Activated naive CD8-positive, alpha-beta T cell treated with anti-CD3 and anti-CD28 coated beads, Interleukin-2, amount 10 ng/mL, durations not matched to agents 7 days and 5 days (primary cell): ENCODE results near the gene PHOSPHO2. TPM values are rescaled to one million over a fixed set of nuclear protein-coding genes. Genes with fewer than 3 reads are reported as not detected.
A peak's percentile ranks its signal among the peaks of the same experiment; 100 is the strongest.
"Not testable (repeated sequence)": the region's sequence is repeated elsewhere in the genome, so short reads cannot be mapped to it uniquely, and the experiment has no call there.

ENCODE experiments used
- ATAC-seq: fragments of 150-1000 bp; cut with Tn5 transposase; one replicate; pipeline ENCODE4 v1.10.0; 2021; ENCODE audit warnings: low read depth, moderate library complexity
- POLR2A ChIA-PET: fragments of 350-600 bp; sonication (Branson Sonifier 250); formaldehyde crosslinking; loops from one replicate; lab custom pipeline; 2021; ENCODE audit warnings: antibody characterized with exemption; lab: Charles Lee
- DNase-seq: peaks from one replicate; pipeline ENCODE4 v3.0.0; 2021
- H3K27ac Mint-ChIP-seq: one replicate; pipeline ENCODE4 v1.8.0; 2022; ENCODE audit warnings: mild to moderate bottlenecking, mixed read lengths
- H3K27me3 Mint-ChIP-seq: one replicate; pipeline ENCODE4 v1.8.0; 2022; ENCODE audit warnings: mild to moderate bottlenecking, moderate library complexity, mixed read lengths
- H3K36me3 Mint-ChIP-seq: one replicate; pipeline ENCODE4 v1.8.0; 2021; ENCODE audit warnings: mild to moderate bottlenecking, mixed read lengths
- H3K4me1 Mint-ChIP-seq: one replicate; pipeline ENCODE4 v1.8.0; 2021; ENCODE audit warnings: mixed read lengths
- H3K4me3 Mint-ChIP-seq: one replicate; pipeline ENCODE4 v1.8.0; 2022; ENCODE audit warnings: mild to moderate bottlenecking, moderate library complexity, mixed read lengths
- H3K9me3 Mint-ChIP-seq: one replicate; pipeline ENCODE4 v1.8.0; 2021; ENCODE audit warnings: mixed read lengths
- total RNA-seq, 2 experiments: library from RNA; stranded (reverse); gene quantifications; one replicate each; pipeline ENCODE4 v1.2.3, GENCODE V29; 2021

The PHOSPHO2 gene
- total RNA-seq, 2 experiments from 2014 or later, result 6.0 to 6.3 TPM

- peaks cover 5% of the 10 kb centered on the region for H3K36me3 Mint-ChIP-seq
Observed at GRCh38 chr2:169692718-169693117, 1.6 kb upstream of the PHOSPHO2 start.

GRCh38 chr2:169693360-169693759, 909 bp upstream of the PHOSPHO2 start:
- ATAC-seq (no peak), DNase-seq (no peak)
- POLR2A ChIA-PET, result interaction anchor here (1.4 kb wide), 1 partner anchor 72 kb away, joined by 4 read pairs; no protein-coding TSS in a partner anchor
- peak overlapping the region; percentile 85 for H3K27ac Mint-ChIP-seq
- peak overlapping the region; percentile 91 for H3K4me3 Mint-ChIP-seq
- peaks cover 4% of the 10 kb centered on the region for H3K36me3 Mint-ChIP-seq
- H3K27me3 Mint-ChIP-seq, result peaks cover 8% of the 10 kb centered on the region
- peaks cover 21% of the 10 kb centered on the region for H3K4me1 Mint-ChIP-seq
- peaks cover 11% of the 10 kb centered on the region for H3K9me3 Mint-ChIP-seq

More at GRCh38 chr2:169692718-169693117, 1.6 kb upstream of the PHOSPHO2 start:
- Mint-ChIP-seq H3K9me3 (peaks cover 11% of the 10 kb centered on the region), H3K27ac (no peak overlapping the region), H3K4me3 (no peak overlapping the region), H3K27me3 (peaks cover 8% of the 10 kb centered on the region), H3K4me1 (peaks cover 18% of the 10 kb centered on the region)
- POLR2A ChIA-PET, result no interaction called here
- DNase-seq (no peak), ATAC-seq (no peak)

- H3K4me3 Mint-ChIP-seq, result peak overlapping the region; percentile 91
- peaks cover 14% of the 10 kb centered on the region for H3K36me3 Mint-ChIP-seq
- H3K9me3 Mint-ChIP-seq, result peaks cover 5% of the 10 kb centered on the region
- no peak for DNase-seq
- peak overlapping the region; percentile 85 for H3K27ac Mint-ChIP-seq
- peaks cover 22% of the 10 kb centered on the region for H3K4me1 Mint-ChIP-seq
- POLR2A ChIA-PET, result interaction anchor here (1.2 to 1.5 kb wide), 4 partner anchors 71 to 121 kb away, joined by 3 to 8 read pairs (median 4); partner anchors contain the start of genes FASTKD1 and PPIG
- no peak for ATAC-seq
- peaks cover 8% of the 10 kb centered on the region for H3K27me3 Mint-ChIP-seq
Observed at GRCh38 chr2:169694894-169695260, 608 bp downstream of the PHOSPHO2 start.

DNA sequence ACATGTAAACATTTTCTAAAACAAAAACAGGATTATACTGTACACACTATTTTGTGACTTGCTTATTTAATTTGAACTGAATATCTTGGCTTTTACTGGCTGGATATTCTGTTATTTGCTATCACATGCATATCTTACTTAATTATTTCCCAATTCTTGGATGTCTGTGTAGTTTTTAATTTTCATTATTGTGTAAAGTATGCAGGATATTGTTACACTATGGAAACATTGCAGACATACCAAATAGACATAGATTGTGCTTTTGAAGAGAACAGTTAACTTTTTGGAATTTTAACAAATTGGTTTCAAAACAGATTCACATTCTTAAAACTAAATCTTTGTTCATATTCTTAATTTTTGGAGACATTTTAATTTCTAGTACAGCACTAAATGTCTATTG, 2.1 kb downstream of the PHOSPHO2 start:
- no peak for DNase-seq
- peaks cover under 1% of the 10 kb centered on the region for H3K9me3 Mint-ChIP-seq
- no peak overlapping the region for H3K4me3 Mint-ChIP-seq
- H3K36me3 Mint-ChIP-seq, result peaks cover 16% of the 10 kb centered on the region
- POLR2A ChIA-PET, result interaction anchor here (0.7 kb wide), 1 partner anchor 73 kb away, joined by 4 read pairs; no protein-coding TSS in a partner anchor
- ATAC-seq, result no peak
- H3K27ac Mint-ChIP-seq, result no peak overlapping the region
- peaks cover 22% of the 10 kb centered on the region for H3K4me1 Mint-ChIP-seq
- H3K27me3 Mint-ChIP-seq, result peaks cover 8% of the 10 kb centered on the region

- Mint-ChIP-seq H3K36me3 (peaks cover 21% of the 10 kb centered on the region), H3K4me1 (peaks cover 14% of the 10 kb centered on the region)
- not testable (repeated sequence) for H3K27ac Mint-ChIP-seq, DNase-seq, H3K9me3 Mint-ChIP-seq, ATAC-seq, H3K4me3 Mint-ChIP-seq, H3K27me3 Mint-ChIP-seq
- POLR2A ChIA-PET, result interaction anchor here (1.1 kb wide), 1 partner anchor 114 kb away, joined by 5 read pairs; no protein-coding TSS in a partner anchor
Observed at GRCh38 chr2:169699173-169699572, 4.9 kb downstream of the PHOSPHO2 start.

DNA sequence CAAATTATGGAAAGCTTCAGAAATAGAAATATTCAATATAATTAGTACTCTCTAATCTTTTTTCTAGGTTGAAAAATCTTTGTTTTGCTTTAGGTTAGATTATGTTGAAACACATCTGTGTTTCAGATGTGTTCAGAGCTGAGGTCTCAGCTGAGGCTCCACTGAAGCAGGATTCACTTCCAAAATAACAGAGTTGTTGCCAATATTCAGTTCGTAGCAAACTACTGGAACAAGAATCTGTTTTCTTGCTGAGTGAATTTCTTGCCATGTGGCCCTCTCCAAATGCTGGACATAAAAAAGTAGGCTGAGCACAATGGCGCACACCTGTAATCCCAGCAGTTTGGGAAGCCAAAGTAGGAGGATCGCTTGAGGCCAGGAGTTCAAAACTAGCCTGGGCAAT, 8.7 kb downstream of the PHOSPHO2 start:
- H3K27ac Mint-ChIP-seq, result no peak overlapping the region
- H3K4me3 Mint-ChIP-seq, result no peak overlapping the region
- H3K4me1 Mint-ChIP-seq, result peaks cover 3% of the 10 kb centered on the region
- H3K27me3 Mint-ChIP-seq, result no peaks in the 10 kb centered on the region
- ATAC-seq, result no peak
- no peaks in the 10 kb centered on the region for H3K9me3 Mint-ChIP-seq
- DNase-seq, result no peak
- H3K36me3 Mint-ChIP-seq, result peaks cover 20% of the 10 kb centered on the region
- POLR2A ChIA-PET, result no interaction called here

- no peak for ATAC-seq
- peaks cover 1% of the 10 kb centered on the region for H3K4me1 Mint-ChIP-seq
- POLR2A ChIA-PET, result no interaction called here
Observed at GRCh38 chr2:169704160-169704708, 10.0 kb downstream of the PHOSPHO2 start.

DNA sequence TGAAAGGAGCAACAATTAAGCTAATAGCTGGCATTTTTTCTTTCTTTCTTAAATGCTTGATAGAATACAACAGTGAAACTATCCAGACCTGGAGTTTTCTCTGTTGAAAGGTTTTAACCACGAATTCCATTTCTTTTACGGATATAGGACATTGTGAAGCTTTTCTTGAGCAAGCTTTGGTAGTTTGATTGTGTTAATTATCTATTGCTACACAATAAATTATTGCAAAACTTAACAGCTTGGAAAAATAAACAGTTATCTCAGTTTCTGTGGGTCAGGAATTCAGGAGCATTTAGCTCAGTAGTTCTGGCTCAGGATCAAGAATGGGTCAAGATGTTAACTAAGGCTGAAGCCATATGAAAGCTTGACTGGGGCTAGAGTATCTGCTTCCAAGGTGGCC, 11.7 kb downstream of the PHOSPHO2 start:
- no peaks in the 10 kb centered on the region for H3K9me3 Mint-ChIP-seq

More at GRCh38 chr2:169704160-169704708, 10.0 kb downstream of the PHOSPHO2 start:
- Mint-ChIP-seq H3K4me3 (no peak overlapping the region), H3K27me3 (no peaks in the 10 kb centered on the region), H3K9me3 (no peaks in the 10 kb centered on the region), H3K36me3 (peaks cover 16% of the 10 kb centered on the region), H3K27ac (no peak overlapping the region)
- no peak for DNase-seq

DNA sequence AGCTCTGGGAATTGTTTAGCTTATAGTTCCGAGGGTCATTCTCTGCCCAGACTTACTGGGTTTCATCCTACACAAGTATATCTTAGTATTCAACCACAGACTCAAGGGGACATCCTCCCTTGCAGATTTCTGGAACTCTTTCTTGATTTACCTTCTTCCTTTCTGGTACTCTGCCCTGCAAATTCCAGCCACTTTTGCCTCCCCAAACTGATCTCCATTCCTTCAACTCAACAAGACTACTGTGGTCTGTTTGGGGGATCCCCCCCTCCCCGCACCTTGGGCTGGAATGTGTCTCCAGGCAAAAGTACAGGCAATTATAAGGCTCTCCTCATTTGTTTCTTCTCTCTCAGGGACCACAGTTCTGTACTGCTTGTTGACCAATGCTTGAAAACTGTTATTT, 13.4 kb downstream of the PHOSPHO2 start:
- H3K4me3 Mint-ChIP-seq, result no peak overlapping the region
- no peaks in the 10 kb centered on the region for H3K9me3 Mint-ChIP-seq
- H3K36me3 Mint-ChIP-seq, result peaks cover 5% of the 10 kb centered on the region

More for the DNA sequence above, 11.7 kb downstream of the PHOSPHO2 start:
- no peak overlapping the region for H3K27ac Mint-ChIP-seq
- ATAC-seq (no peak), DNase-seq (no peak)
- no peaks in the 10 kb centered on the region for H3K4me1 Mint-ChIP-seq
- H3K27me3 Mint-ChIP-seq, result no peaks in the 10 kb centered on the region
- no peak overlapping the region for H3K4me3 Mint-ChIP-seq
- POLR2A ChIA-PET, result no interaction called here
- peaks cover 8% of the 10 kb centered on the region for H3K36me3 Mint-ChIP-seq

GRCh38 chr2:169709331-169709730, 15.1 kb downstream of the PHOSPHO2 start:
- no peaks in the 10 kb centered on the region for H3K27me3 Mint-ChIP-seq
- H3K36me3 Mint-ChIP-seq, result peaks cover 3% of the 10 kb centered on the region
- H3K27ac Mint-ChIP-seq, result no peak overlapping the region
- no peaks in the 10 kb centered on the region for H3K9me3 Mint-ChIP-seq
- peaks cover 2% of the 10 kb centered on the region for H3K4me1 Mint-ChIP-seq
- POLR2A ChIA-PET, result no interaction called here
- DNase-seq (no peak), ATAC-seq (no peak)
- no peak overlapping the region for H3K4me3 Mint-ChIP-seq

More for the DNA sequence above, 13.4 kb downstream of the PHOSPHO2 start:
- no peak for DNase-seq
- Mint-ChIP-seq H3K27me3 (no peaks in the 10 kb centered on the region), H3K4me1 (peaks cover 2% of the 10 kb centered on the region), H3K27ac (no peak overlapping the region)
- POLR2A ChIA-PET, result no interaction called here
- ATAC-seq, result no peak

DNA sequence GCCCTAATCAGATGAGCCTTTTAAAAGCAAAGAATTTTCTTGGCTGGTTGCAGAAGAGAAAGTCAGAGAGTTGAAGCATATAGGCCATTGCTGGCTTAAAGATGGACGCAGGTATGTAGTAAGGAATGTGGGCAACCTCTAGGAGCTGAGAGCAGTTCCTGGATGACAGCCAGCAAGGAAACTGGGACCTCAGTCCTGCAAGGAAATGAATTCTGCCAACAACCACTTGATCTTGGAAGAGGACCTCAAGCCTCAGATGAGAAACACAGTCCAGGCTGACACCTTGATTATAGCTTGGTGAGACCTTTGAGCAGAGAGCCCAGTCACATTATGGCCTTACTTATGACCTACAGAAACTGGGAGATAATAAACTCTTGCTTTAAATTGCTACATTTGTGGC, 15.7 kb downstream of the PHOSPHO2 start:
- peaks cover 3% of the 10 kb centered on the region for H3K4me1 Mint-ChIP-seq
- H3K27me3 Mint-ChIP-seq, result no peaks in the 10 kb centered on the region
- peaks cover 3% of the 10 kb centered on the region for H3K36me3 Mint-ChIP-seq
- H3K9me3 Mint-ChIP-seq, result no peaks in the 10 kb centered on the region
- H3K27ac Mint-ChIP-seq, result no peak overlapping the region
- POLR2A ChIA-PET, result no interaction called here
- DNase-seq, result no peak
- H3K4me3 Mint-ChIP-seq, result no peak overlapping the region
- no peak for ATAC-seq

GRCh38 chr2:169711751-169712509, 17.7 kb downstream of the PHOSPHO2 start:
- Mint-ChIP-seq H3K27ac (no peak overlapping the region), H3K4me3 (no peak overlapping the region), H3K9me3 (no peaks in the 10 kb centered on the region), H3K36me3 (peaks cover 3% of the 10 kb centered on the region), H3K27me3 (no peaks in the 10 kb centered on the region), H3K4me1 (peaks cover 7% of the 10 kb centered on the region)
- POLR2A ChIA-PET, result no interaction called here
- no peak for ATAC-seq
- DNase-seq, result no peak

DNA sequence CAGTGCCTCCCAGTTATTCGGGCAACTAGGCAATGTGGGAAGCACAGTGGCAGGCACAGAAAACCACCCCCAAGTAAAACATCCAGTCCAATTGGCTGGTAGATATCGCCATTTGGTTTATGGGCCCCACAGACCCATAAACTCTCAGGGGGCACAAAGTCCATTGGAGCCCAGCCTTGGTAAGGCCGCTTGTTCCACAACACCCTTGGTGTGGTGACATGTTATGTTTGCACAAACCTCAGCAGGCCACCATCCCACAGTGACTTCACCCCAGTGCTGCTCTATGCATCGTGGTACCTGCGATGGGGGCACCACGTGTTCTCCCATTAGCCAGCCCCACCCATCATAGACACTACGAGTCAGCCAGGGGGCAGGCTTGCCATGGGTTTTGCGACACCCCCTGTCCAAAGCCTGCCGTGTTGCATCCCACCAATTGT, 18.5 kb downstream of the PHOSPHO2 start:
- no peaks in the 10 kb centered on the region for H3K27me3 Mint-ChIP-seq
- peaks cover 12% of the 10 kb centered on the region for H3K4me1 Mint-ChIP-seq
- DNase-seq (no peak), ATAC-seq (no peak)
- H3K9me3 Mint-ChIP-seq, result no peaks in the 10 kb centered on the region
- peaks cover 3% of the 10 kb centered on the region for H3K36me3 Mint-ChIP-seq
- no peak overlapping the region for H3K4me3 Mint-ChIP-seq
- H3K27ac Mint-ChIP-seq, result no peak overlapping the region
- POLR2A ChIA-PET, result no interaction called here

- DNase-seq (no peak), ATAC-seq (no peak)
- POLR2A ChIA-PET, result no interaction called here
- H3K4me3 Mint-ChIP-seq, result no peak overlapping the region
- peaks cover 3% of the 10 kb centered on the region for H3K36me3 Mint-ChIP-seq
- H3K27ac Mint-ChIP-seq, result no peak overlapping the region
- H3K9me3 Mint-ChIP-seq, result no peaks in the 10 kb centered on the region
- no peaks in the 10 kb centered on the region for H3K27me3 Mint-ChIP-seq
- H3K4me1 Mint-ChIP-seq, result peaks cover 12% of the 10 kb centered on the region
Observed at GRCh38 chr2:169713331-169713730, 19.1 kb downstream of the PHOSPHO2 start.
